GM08714 (cell line): ENCODE measurements around the gene SOCS1.
A peak's percentile ranks its signal among the peaks of the same experiment; 100 is the strongest.
"Not testable (repeated sequence)": the region's sequence is repeated elsewhere in the genome, so short reads cannot be mapped to it uniquely, and the experiment has no call there.

ENCODE experiments used
- H3K4me3 ChIP-seq: fragments of 200-500 bp; sonication (Bioruptor generic); 2 replicates; pipeline ENCODE4 v1.5.1; 2014; ENCODE audit warnings: mild to moderate bottlenecking, low read length, inconsistent platforms
- ZNF274 ChIP-seq: IDR thresholded peaks from 2 replicates; pipeline ENCODE4 v1.6.1; 2012; ENCODE audit warnings: mild to moderate bottlenecking, low read depth, low read length

SOCS1 gene

GRCh38 chr16:11255737-11256660, at the start of gene SOCS1:
Gene SOCS1, minus strand, starts transcription at chr16:11256204. Its CDS starts 726 bp downstream, at chr16:11255478.
- no peak for TF ChIP-seq ZNF274
- peak within 1 kb of the TSS; percentile 90 for H3K4me3 ChIP-seq

GRCh38 chr16:11303405-11304138, 47.6 kb upstream of the SOCS1 start:
- H3K4me3 ChIP-seq: no peak overlapping the region
- no peak for TF ChIP-seq ZNF274

GRCh38 chr16:11302977-11303376, 47.0 kb upstream of the SOCS1 start:
- H3K4me3 ChIP-seq: no peak overlapping the region
- no peak for TF ChIP-seq ZNF274

- no peak for TF ChIP-seq ZNF274
Observed at GRCh38 chr16:11301645-11302501, 45.9 kb upstream of the SOCS1 start.

GRCh38 chr16:11300560-11300892, 44.5 kb upstream of the SOCS1 start:
- TF ChIP-seq ZNF274: no peak
- H3K4me3 ChIP-seq: no peak overlapping the region

More at GRCh38 chr16:11301645-11302501, 45.9 kb upstream of the SOCS1 start:
- no peak overlapping the region for H3K4me3 ChIP-seq

- no peak for TF ChIP-seq ZNF274
- no peak overlapping the region for H3K4me3 ChIP-seq
Observed at GRCh38 chr16:11299865-11300559, 44.0 kb upstream of the SOCS1 start.

GRCh38 chr16:11298950-11299547, 43.0 kb upstream of the SOCS1 start:
- H3K4me3 ChIP-seq: not testable (repeated sequence)

- H3K4me3 ChIP-seq: peak overlapping the region; percentile 5; the same call in 1 of the 2 replicates
- no peak for TF ChIP-seq ZNF274
Observed at GRCh38 chr16:11298143-11298900, 42.3 kb upstream of the SOCS1 start.

- peak overlapping the region; percentile 31; the same call in 1 of the 2 replicates for H3K4me3 ChIP-seq
- no peak for TF ChIP-seq ZNF274
Observed at GRCh38 chr16:11297492-11298142, 41.6 kb upstream of the SOCS1 start.

- H3K4me3 ChIP-seq: peak overlapping the region; percentile 31; the same call in 1 of the 2 replicates
- no peak for TF ChIP-seq ZNF274
Observed at GRCh38 chr16:11296706-11297491, 40.9 kb upstream of the SOCS1 start.

GRCh38 chr16:11296351-11296705, 40.3 kb upstream of the SOCS1 start:
- no peak overlapping the region; the same call in 1 of the 2 replicates for H3K4me3 ChIP-seq
- no peak for TF ChIP-seq ZNF274
